GM10266 (cell line): ENCODE data around the gene MMP20.

Source experiments
- DNase-seq: peaks from one replicate; pipeline ENCODE4 v3.0.0; 2012; ENCODE audit errors: extremely low spot score
- TF ChIP-seq, protein P1 (sequence below): IDR thresholded peaks from 2 replicates; pipeline ENCODE4 v1.5.1; 2012; ENCODE audit warnings: mild to moderate bottlenecking, low read depth; ENCODE audit not compliant: control insufficient read depth, insufficient read depth; ENCODE audit errors: missing control alignments

The MMP20 gene

DNA sequence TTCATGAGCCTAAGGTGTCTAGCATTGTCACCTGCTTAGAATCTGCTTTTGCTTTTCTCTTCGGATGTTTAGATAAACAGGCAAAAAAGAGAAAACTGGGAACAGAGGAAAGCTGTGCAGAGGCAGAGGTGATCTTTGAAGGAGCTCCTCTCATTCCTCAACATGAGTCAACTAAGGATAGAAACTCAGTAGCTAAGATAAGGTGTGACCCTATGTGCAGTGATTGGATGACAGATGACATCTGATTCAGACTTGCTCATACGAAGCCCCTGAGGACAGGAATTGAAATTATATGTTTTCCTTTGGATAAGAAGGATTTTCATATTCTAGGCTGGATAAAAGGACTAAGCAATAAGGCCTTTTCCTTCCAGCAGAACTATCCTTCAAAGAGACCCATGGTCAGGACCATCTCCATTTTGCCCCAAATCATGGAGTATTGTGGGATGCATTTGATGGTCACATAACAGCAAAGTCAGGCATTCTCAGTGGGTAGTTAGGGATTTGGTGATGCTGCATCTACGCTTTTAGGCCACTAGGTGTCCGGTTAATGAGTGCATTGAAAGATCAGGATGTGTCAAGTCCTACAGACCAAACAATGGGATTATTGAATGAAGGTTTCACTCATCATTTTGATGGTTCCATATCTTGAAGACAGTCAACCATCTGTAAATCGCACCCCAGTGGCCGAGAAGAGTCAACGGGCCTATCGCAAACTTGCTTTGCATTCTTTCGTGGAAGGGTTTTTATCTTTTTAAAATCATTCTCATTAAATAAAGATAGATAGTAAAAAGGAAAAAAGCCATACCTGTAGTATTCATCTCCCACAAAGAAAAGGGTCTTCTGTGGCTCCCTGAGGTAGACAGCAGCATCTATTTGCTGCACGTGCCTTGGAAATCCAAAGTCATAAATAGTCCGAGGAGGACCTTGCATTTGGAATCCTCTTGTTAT lies 32.2 kb downstream of the MMP20 start:
- TF ChIP-seq, protein P1, sequence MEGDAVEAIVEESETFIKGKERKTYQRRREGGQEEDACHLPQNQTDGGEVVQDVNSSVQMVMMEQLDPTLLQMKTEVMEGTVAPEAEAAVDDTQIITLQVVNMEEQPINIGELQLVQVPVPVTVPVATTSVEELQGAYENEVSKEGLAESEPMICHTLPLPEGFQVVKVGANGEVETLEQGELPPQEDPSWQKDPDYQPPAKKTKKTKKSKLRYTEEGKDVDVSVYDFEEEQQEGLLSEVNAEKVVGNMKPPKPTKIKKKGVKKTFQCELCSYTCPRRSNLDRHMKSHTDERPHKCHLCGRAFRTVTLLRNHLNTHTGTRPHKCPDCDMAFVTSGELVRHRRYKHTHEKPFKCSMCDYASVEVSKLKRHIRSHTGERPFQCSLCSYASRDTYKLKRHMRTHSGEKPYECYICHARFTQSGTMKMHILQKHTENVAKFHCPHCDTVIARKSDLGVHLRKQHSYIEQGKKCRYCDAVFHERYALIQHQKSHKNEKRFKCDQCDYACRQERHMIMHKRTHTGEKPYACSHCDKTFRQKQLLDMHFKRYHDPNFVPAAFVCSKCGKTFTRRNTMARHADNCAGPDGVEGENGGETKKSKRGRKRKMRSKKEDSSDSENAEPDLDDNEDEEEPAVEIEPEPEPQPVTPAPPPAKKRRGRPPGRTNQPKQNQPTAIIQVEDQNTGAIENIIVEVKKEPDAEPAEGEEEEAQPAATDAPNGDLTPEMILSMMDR = peak; percentile 37
- no peak for DNase-seq

DNA sequence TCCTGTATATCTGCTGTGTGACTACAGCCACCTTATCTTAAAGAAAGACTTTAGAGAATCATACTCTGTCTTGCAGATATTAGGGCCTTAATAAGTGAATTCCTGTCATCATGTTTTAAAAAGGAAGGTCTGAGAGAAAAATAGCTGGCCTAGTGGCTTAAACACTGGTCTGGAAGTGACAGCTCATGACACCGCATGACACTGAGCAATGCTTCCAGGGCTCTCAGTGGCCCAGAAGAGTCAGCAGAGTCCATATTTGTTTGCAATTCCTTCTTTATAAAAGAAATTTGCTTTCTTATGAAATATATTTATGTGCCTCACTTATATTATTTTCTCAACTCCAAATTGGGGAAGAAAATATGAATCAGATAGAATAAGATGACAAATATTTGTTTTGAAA lies 33.0 kb downstream of the MMP20 start:
- TF ChIP-seq, protein P1 = no peak
- DNase-seq = no peak

DNA sequence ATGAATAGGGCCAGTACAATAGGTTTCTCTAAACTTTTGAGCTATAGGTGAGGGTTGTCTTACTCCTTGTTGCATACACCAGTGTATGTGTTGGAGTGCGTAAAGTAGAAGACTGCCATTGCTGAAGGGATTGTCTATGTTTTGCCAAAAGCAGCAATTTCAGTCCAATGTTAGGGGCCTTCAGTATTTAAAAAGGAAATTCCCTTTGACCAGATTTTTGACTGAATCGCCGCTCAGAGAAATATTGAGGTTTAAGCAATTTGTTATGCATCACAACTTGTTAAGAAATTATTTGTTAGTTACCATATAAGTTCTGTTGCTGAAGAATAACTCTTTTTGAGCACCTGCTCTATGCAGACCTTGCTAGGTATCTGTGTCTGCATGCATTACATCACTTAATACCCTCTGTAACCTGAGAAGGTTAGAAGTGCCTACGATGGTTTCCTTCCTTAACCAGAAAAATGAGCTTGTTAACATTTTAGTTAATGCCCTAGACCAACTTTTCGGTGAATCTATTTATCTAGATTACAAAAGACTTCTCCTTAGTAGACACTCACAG lies 33.9 kb downstream of the MMP20 start:
- TF ChIP-seq, protein P1 = no peak
- no peak for DNase-seq

DNA sequence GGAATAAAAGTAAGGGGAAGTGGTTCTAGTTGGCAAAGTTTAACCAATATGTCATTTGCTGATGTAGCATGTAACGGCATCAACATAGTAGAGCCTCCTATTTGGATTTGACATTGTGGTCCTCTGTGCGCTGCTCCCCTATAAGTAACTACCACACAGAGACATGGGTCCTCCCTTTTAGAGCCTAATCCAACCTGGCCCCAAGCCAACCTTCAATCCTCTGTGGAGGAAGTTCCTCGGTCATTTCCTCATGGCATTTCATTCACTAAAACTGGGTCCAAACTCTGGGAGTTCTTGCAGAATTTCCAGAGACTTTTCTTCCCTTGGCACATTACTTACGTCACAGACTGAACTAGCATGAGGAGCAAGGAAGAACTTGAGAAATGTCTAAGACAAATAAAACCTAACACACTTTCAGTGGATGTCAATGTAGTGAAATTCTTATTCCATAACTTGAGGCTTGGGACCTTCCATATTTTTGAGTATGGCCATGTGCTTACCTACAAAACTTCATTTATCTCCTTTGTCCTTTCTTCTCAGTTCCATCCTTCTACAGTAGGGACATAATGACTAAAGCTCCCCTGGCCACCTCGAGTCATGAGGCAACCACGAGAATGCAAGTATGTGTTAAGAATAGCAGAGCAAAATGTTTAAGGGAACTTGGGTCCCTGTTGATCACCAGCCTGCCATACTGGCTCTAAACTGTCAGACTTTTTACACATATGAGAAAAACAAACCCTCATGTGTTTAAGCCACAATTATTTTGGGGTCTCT lies 34.7 kb downstream of the MMP20 start:
- DNase-seq = no peak
- TF ChIP-seq, protein P1 = no peak

DNA sequence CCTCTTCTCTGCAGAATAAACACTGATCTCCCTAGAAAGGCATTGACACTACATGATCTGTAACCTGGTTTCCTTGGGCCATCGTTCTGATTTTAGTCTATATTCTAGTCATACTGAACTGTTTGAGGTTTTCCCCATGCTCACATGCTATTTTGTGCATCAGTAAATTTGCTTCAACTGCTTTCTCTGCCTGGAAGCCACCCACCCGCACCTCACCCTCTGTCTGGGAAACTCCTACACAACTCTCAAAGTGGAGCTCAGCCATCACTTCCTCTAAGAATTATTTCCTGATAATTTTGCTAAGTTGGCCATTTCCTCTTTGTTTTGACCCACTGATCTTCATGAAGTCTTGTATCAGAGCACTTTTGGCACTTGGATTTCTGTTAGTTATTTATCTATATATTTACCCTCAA lies 36.1 kb downstream of the MMP20 start:
- peak; percentile 26 for DNase-seq
- TF ChIP-seq, protein P1 = no peak

DNA sequence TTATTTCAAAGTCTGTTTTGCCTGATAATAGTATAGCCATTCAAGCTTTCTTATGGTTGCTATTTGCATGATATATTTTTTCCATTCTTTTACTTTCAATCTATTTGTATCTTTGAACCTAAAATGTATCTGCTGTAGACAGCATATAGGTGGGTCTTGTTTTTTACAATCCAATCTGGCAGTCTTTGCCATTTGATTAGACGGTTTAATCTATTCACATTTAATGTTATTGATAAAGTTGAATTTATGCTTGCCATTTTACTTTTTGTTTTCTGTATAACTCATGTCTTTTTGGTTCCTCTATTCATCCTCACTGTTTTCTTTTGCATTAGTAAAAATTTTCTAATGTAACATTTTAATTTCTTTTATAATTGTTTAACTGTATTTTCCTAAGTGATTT lies 37.4 kb downstream of the MMP20 start:
- DNase-seq = no peak
- TF ChIP-seq, protein P1 = no peak
